Stimulated activated CD8-positive, alpha-beta memory T cell treated with anti-CD3 and anti-CD28 coated beads, Interleukin-7, amount 100 ng/mL, for 24 hours (primary cell): Measurements from ENCODE around the gene TRABD2A.

Experiments used
- DNase-seq: peaks from one replicate; pipeline ENCODE4 v3.0.0-alpha.2; 2020; ENCODE audit warnings: low read depth

TRABD2A gene

DNA sequence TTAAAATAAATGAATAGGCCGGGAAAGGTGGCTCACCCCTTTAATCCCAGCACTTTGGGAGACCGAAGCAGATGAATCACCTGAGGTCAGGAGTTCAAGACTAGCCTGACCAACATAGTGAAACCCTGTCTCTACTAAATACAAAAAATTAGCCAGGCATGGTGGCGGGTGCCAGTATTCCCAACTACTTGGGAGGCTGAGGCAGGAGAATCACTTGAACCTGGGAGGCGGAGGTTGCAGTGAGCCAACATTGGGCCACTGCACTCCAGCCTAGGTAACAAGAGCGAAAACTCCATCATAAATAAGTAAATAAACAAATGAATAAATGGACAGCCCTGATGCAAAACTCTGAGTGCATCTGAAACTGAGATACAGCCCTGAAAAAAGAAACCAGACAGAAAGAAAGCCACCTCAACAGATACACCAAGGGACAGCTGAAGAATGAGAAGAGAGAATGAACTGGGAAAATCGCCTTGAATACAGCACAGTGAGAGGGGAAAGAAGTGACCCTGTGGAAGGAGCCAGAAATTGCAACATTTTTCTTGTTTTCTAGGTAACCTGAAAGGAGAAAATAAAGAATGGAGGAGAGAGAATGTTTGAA, 64.4 kb downstream of the TRABD2A start:
- DNase-seq = no peak

DNA sequence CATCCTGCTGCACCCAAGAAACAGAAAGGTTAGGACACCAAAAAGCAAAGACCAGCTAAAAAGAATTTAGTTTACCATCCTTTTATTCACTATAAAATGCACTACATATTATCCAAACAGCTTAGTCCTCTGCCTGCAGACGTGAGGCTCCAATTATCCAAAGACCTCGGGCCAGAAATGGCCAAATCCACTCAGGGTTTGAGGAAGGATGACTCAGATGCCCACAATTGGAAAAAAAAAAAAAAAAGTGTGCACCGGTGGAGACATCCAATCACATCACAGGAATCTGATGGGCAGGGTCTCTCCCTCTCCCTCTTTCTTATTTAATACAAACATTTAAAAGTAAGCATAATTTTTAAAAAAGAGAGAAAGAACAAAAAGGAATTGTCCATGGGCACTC, 65.7 kb downstream of the TRABD2A start:
- DNase-seq = no peak

DNA sequence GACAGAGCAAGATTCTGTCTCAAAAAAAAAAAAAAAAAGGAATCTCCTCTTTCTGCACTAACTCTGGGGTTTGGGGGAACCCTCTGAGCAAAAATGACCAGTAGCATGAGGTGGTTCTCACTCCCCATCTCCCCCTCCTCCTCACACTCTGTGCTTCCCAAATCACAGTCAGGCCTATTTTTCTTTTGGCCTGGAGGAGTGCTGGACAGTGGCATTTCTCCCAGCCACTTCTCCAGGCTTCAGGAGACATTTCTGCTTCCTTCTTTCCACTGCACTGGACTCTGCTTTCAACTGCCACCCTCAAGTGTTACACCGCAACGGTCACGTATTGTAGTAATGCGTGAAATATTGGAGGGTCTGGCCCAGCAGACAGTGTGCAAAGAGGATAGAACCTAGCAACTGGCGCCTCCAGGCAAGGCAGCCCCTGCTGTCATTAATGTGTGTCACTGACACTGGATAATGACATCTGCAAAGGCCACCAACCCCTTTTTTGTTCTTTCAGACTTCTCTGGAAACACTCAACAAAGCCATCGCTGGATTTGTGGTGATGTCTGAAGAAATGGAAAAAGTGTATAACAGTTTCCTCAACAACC, 68.9 kb downstream of the TRABD2A start:
- no peak for DNase-seq

DNA sequence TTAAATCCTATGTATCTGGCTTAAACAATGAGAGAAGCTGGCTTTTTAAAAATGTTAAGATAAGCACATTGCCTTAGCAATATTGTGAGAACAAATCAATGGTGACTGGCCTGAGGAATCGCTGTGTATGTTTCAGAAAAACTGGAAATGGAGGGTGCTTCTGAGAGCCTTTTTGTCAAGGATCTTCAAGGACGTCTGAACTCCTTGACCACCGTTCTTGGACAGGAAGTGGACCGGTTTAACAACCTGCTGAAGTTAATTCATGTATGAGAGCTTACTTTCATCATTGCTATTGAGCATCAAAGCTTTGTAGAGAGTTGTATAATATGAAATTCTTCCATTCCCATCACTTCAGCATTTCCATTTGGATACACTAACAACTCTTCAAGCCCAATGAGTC, 72.6 kb downstream of the TRABD2A start:
- no peak for DNase-seq

DNA sequence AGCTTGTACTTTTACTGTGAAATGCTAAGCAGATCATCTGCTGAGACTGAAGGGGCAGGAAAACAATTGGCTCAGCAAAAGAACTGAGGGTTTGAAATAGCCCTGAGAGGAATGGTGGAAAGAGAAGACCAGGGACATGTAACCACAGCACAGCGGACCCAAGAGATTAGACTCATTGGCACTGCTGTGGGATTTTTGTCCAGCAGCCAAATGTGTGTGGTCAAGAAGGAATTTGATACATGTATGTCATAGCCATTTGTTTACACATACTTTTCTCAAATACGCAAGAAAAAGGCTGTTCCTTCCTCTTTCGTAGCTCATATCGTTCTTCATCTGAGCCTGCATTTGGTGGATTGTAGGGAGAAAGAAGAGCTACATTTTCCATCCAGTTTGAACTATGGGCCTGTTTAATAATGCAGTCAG, 73.8 kb downstream of the TRABD2A start:
- no peak for DNase-seq

DNA sequence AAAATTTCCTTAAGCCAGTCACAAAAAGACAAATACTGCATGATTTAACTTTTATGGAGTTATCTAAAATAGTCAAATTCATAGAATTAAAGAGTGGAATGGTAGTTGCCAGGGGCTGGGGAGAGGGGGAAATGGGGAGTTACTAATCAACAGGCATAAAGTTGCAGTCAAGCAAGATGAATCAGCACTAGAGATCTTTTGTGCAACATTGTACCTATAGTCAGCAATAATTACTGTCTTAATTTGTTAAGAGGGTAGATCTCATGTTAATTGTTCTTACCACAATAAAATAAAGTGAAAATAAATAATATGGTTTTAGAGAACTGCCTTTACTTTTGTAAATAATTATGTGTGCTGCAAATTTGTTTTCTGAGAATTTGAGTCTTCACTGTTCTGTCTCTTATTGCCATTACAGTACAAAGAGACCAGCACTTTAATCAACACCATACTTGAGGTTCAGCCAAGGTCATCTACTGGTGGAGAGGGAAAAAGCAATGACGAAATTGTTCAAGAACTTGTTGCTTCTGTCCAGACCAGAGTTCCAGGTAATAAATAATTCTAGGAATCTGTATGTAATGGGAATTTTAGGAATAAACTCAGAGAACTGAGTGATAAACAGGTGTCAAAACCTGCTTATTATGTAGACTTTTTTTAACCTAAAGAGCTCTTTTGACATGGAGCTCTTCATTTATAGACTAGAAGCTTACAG, 75.5 kb downstream of the TRABD2A start:
- no peak for DNase-seq

DNA sequence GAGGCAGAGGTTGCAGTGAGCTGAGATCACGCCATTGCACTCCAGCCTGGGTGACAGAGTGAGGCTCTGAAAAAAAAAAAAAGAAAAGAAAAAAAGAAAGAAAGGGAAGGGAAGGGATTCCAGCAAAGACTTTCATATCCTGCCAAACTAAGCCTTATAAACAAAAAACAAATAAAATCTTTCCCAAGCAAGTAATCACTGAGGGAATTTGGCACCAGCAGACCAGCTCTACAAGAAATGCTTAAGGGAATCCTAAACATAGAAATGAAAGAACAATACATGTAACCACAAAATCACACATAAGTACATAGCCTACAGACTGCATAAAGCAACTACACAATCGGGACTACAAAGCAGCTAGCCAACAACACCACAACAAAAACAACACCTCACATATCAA, 79.1 kb downstream of the TRABD2A start:
- DNase-seq = no peak

DNA sequence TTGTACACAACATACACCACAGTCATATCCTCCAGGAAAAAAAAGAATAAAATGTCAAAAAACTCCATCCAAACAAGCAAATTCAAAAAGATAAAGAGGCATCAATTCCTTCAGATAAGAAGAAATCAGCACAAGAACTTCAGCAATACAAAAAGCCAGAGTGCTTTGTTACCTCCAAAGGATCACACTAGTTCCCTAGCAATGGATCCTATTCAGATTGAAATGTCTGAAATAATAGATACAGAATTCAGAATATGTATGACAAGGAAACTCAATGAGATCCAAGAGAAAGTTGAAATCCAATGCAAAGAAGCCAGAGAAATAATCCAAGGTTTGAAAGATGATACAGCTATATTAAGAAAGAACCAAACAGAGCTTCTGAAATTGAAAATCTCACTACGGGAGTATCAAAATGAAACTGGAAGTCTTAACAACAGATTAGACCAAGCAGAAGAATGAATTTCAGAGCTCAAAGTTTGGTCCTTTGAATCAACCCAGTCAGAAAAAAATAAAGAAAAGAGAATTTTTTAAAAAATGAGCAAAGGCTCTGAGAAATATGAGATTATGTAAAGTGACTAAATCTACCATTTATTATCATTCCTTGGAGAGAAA, 80.6 kb downstream of the TRABD2A start:
- DNase-seq = no peak

DNA sequence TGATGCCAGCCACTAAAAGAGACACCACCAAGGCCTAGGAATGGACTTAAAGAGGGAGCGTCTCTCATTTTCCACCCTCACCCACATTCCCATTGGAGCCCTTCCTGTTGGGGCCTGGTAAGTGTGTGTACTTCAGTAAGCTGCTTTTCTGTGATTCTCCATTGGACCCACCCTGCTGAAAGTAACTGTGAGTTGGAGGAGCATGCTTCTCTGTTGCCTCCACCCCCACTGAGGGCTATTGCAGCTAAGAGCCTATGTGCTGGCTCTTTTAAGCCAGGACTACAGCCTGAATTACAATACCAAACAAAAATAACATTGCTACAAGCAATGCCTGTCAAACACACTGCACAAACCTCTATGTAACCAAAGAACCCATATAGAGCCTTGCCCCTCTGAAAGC, 81.1 kb downstream of the TRABD2A start:
- DNase-seq = no peak

- DNase-seq = no peak
Observed at GRCh38 chr2:84797271-84797670, 83.6 kb downstream of the TRABD2A start.

DNA sequence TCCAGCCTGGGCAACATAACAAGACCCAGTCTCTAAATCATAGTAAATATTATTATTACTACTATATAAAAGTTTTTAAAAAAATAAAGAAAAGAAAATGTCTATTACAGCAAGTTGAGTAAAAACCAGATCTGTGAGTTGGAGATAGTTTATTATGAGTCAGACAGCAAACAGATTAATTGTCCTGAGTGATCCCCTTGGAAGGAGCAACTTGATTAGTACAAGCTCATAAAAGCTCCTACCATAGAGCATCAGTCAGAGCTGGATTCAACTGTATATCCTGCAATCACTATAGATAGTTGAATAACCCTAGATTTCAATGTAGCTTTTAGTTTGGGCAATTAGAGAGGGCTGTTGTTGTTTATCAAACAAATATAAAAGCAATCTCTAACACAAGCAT, 84.1 kb downstream of the TRABD2A start:
- no peak for DNase-seq

DNA sequence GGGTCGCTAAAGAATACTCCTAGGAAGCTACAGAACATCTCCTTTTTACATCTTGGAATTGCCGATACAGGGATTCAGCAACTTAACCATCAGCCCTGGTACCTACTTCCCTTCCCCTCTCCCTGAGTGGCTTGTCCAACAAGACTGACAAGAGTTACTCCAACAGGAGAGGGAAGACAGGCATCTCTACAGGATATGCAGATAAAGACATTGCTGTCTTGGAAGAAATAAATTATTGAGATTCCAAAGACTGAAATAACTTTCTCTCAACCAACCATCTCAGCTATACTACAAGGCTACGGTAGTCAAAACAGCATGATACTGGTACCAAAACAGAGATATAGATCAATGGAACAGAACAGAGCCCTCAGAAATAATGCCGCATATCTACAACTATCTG, 87.2 kb downstream of the TRABD2A start:
- DNase-seq = no peak

DNA sequence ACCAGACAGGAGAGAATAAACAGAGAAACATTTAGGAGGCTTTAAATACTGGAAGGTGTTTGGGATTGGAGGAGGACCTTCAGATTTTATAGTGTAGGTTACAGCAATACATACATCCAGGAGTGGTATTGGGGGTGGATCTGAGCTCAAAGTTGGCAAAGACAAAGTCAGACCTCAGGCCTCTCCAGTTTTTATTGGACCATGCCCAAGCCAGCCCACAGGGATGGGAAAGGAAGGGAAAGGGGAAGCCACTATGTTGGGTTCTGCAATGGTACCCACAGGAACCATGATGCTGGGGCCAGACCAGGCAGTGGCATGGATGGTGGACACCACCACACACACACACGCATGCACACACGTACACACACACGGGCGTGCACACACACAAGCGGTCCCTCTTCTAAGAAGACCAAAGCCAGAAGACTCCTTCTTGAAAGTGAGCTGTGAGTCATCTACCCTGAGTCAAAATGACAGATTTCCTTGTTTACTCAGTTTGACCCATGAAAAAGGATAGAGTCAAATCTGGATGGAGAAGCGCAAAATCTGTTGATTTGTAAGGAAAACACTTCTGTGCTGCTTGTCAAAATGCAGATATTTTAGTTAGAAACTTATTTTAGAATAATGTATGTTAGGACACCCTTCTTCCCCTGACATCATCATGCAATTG, 87.9 kb downstream of the TRABD2A start:
- DNase-seq = no peak

DNA sequence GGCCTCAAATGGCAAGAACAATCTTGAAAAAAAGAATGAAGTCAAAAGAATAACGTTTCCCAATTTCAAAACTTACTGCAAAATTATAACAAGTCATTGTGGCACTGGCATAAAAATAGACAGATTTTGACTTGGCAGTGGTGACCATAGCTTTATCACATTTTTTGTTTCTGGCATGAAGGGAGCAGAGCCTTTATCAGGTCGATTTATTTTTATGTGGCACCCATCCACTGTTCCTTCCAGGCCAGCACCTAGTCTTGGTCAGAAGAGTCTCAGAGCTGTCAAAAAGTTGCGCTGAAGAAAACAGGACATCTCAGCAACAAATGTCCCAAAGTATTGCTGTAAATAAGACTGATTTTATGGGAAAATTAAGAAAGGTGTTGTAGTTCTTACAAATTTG, 92.4 kb downstream of the TRABD2A start:
- DNase-seq = no peak

GRCh38 chr2:84788027-84788426, 92.9 kb downstream of the TRABD2A start:
- DNase-seq = no peak

DNA sequence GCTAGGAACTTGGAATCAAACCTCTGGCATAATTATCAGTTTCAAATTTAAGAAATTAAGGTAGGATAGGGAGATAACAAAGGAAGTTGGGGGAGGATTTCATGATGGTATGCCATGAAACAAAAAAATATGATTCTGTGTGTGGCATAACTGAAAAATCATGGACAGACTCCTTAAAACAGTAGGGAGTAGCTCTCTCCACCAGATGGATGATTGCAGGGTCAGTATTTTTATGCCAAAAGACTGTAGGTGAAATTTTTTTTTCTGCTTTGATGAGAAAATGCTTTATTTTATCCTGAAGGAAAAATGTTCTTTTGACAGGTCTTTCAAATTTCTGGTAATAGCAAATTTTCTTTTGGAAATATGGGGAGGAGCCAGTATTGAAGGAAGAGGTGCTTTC, 94.3 kb downstream of the TRABD2A start:
- DNase-seq = no peak

DNA sequence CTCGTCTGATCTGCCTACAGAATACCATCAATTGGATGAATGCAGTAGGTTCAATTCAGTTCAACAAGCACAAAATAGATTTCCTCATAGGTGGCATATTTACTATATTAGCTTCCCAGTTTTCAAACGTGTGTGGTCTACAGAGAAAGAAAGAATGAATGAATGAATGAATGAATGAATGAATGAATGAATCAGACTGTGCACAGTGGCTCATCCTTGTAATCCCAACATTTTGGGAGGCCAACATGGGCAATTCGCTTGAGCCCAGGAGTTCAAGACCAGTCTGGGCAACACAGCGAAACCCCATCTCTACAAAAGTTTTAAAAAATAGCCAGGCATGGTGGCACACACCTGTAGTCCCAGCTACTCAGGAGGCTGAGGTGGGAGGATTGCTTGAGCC, 94.9 kb downstream of the TRABD2A start:
- DNase-seq = no peak

DNA sequence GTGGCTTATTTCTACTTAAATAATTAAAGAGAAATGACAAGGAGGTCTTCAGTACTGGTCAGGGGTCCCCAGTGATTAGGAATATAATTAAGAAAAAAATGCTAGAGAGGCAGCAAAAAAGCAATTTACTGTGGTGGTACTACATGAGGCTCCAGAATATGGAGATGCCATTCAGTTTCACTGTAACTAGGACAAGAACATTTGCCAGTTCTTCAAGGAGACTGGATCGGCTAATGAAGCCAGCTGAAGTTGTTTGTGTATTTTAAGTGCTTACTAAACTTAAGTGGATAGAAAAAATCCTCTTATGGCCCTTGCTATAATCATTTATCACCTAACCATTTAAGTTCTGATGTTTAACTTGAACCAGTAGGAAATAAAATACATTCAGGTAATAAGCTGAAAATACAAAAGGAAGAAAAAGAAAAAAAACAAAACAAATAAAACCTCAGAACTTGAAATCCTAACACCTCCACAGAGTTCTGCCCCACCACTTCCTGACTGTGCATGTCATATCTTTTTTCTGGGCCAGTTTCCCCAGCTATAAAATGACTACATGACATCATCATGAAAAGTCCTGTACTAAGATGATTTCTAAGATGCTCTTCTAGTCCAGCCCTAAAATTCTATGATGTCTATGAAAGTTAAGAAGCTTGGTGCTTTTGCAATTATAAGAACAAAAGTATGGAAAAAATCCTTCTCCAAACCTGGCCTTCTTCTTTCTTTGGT, 98.0 kb downstream of the TRABD2A start:
- DNase-seq = no peak

DNA sequence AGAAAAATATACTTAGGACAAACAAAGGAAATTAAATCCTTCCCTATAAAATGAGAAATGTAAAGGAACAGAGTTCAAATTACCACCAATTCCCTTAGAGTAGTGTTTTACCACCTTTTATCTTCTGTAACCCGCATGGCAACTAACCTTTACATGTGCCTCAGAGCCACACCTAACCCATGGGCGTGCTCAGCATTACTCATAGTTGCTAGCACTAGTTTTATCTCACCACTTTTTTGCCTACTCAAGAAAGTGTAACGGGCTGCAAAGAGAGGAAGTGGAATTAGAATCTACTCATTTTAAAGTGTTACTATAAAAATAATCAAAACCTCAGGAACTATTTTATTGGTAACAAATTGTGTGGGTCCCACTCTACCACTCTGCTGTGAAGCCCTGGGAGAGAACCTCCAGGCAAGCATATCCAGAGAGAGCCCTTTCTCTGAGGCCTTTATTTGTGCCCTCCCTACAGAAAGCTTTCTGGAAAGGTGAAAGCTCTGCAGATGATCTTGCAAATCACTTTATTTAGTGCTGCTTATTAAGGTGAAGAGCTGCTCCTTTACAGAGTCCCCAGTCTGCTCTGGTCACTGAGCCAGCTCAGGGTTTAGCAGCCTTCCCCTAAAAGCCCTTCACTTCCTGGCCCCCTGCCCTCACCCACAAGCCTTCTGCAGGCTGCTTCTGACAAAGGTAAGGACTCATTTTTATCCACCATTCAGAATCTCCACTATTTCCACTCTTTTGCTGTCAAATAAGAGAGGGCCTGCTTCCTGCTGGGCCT, 98.8 kb downstream of the TRABD2A start:
- DNase-seq = no peak

DNA sequence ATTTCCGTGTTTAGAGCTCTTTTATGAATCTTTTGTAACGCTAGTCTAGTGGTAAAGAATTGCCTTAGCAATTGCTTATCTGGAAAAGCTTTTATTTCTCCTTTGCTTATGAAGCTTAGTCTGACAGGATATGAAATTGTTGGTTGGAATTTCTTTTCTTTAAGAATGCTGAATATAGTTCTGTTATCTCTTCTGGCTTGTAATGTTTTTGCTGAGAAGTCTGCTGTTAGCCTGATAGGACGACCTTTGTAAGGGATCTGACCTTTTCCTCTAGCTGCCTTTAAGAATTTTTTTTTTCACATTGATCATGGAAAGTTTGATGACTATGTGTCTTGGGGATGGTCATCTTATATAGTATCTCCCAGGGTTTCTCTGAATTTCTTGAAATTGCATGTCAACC, 101.1 kb downstream of the TRABD2A start:
- no peak for DNase-seq
